Measurements from ENCODE around the gene RTEL1. TPM values are rescaled to one million over a fixed set of nuclear protein-coding genes. Genes with fewer than 3 reads are reported as not detected.

Gene RTEL1
- total and polyA plus RNA-seq, 9 of the 15 experiments (the other 6 are each of a cell fraction or from before 2014, with no cell fraction given), result 0.36 to 61.0 (median 17.9) TPM

DNA sequence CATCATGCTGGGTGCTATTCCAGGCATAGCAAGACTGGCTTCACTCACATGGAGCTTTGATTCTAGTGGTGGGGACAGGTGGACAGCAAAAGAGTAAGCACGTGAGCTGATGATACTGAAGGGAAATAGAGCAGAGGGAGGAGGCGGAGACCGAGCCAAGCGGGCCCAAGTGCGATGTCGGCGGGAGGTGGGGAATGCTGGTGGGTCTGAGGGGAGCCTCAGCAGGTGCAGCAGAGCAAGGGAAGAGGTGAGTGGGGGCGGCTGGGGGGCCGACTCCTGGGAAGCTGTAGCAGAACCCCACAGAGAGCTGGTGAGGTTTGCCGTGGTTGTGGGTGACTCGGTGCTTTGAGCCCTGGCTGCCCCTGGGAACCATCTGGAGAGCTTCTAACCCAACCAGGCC is 10.2 kb downstream of the RTEL1 start:
- peaks cover 3% of the 10 kb centered on the region for H3K9me1 ChIP-seq (ENCODE audit: control insufficient read depth, insufficient read depth, low read length)
- FAIRE-seq (no peak), ATAC-seq (no peak), DNase-seq (ENCODE audit: extremely low read depth in 1 of 4, low spot score in 3 of 4) (no peak)
- peaks cover 0 to 19% of the 10 kb centered on the region in 2 experiments; a peak in 1 of 5 replicates for H3K4me1 ChIP-seq (replicated peaks in 1 of 2; ENCODE audit: control insufficient read depth in 2 of 2, insufficient read depth in 2 of 2, low read length in 2 of 2)
- no TSS peak for BruUV-seq (replicated peaks)
- H3K4me3 ChIP-seq, result no peak overlapping the region
- no peaks in the 10 kb centered on the region for H3K27me3 ChIP-seq (ENCODE audit: control insufficient read depth in 2 of 2, insufficient read depth in 2 of 2, low read length in 2 of 2)
- H2AFZ ChIP-seq (ENCODE audit: low read depth, low read length), result no peak overlapping the region
- no peaks in the 10 kb centered on the region for H3K9me3 ChIP-seq (replicated peaks; ENCODE audit: control insufficient read depth, insufficient read depth, low read depth, low read length)
- in situ Hi-C loops (cut with MboI) (no loop called here), intact Hi-C loops (cut with micrococcal nuclease) (no loop called here)
- WGBS (ENCODE audit: insufficient coverage, low coverage, missing lambda C conversion rate), result 91% methylated on average over 9 of the region's 11 CpGs
- H3K9ac ChIP-seq (ENCODE audit: insufficient read depth in 1 of 2, low read depth in 2 of 2, low read length in 2 of 2), result no peak overlapping the region
- H3K36me3 ChIP-seq (ENCODE audit: control insufficient read depth, insufficient read depth, low read length), result peaks cover 68% of the 10 kb centered on the region; the same call in 2 of the 3 replicates
- H3K27ac ChIP-seq (ENCODE audit: extremely low read depth, low read depth, low read length), result no peak overlapping the region
- TF ChIP-seq RBM25 (IDR thresholded peaks at IDR 0.05; ENCODE audit: low read depth, low read length, severe bottlenecking), result no peak
- no peak for TF ChIP-seq ZNF408 (CRISPR knock-in tag; IDR thresholded peaks at IDR 0.05; ENCODE audit: low read depth)
- TF ChIP-seq NR2C2 (CRISPR knock-in tag; IDR thresholded peaks at IDR 0.05), result no peak
- no peak for TF ChIP-seq NR2C2 (tag; IDR thresholded peaks at IDR 0.05)
- TF ChIP-seq L3MBTL2 (IDR thresholded peaks at IDR 0.05), result no peak
- TF ChIP-seq SMAD4 (CRISPR knock-in tag; conservative IDR thresholded peaks at IDR 0.05), result no peak
- no peak for TF ChIP-seq ZKSCAN8 (CRISPR knock-in tag; IDR thresholded peaks at IDR 0.05)
- TF ChIP-seq, protein P1, sequence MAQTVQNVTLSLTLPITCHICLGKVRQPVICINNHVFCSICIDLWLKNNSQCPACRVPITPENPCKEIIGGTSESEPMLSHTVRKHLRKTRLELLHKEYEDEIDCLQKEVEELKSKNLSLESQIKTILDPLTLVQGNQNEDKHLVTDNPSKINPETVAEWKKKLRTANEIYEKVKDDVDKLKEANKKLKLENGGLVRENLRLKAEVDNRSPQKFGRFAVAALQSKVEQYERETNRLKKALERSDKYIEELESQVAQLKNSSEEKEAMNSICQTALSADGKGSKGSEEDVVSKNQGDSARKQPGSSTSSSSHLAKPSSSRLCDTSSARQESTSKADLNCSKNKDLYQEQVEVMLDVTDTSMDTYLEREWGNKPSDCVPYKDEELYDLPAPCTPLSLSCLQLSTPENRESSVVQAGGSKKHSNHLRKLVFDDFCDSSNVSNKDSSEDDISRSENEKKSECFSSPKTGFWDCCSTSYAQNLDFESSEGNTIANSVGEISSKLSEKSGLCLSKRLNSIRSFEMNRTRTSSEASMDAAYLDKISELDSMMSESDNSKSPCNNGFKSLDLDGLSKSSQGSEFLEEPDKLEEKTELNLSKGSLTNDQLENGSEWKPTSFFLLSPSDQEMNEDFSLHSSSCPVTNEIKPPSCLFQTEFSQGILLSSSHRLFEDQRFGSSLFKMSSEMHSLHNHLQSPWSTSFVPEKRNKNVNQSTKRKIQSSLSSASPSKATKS (CRISPR knock-in tag; IDR thresholded peaks at IDR 0.05), result no peak
- no peak for TF ChIP-seq MXI1 (IDR thresholded peaks at IDR 0.05; ENCODE audit: low read depth, low read length)
- TF ChIP-seq, protein P2, sequence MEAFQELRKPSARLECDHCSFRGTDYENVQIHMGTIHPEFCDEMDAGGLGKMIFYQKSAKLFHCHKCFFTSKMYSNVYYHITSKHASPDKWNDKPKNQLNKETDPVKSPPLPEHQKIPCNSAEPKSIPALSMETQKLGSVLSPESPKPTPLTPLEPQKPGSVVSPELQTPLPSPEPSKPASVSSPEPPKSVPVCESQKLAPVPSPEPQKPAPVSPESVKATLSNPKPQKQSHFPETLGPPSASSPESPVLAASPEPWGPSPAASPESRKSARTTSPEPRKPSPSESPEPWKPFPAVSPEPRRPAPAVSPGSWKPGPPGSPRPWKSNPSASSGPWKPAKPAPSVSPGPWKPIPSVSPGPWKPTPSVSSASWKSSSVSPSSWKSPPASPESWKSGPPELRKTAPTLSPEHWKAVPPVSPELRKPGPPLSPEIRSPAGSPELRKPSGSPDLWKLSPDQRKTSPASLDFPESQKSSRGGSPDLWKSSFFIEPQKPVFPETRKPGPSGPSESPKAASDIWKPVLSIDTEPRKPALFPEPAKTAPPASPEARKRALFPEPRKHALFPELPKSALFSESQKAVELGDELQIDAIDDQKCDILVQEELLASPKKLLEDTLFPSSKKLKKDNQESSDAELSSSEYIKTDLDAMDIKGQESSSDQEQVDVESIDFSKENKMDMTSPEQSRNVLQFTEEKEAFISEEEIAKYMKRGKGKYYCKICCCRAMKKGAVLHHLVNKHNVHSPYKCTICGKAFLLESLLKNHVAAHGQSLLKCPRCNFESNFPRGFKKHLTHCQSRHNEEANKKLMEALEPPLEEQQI (IDR thresholded peaks at IDR 0.05), result no peak
- TF ChIP-seq, protein P3, sequence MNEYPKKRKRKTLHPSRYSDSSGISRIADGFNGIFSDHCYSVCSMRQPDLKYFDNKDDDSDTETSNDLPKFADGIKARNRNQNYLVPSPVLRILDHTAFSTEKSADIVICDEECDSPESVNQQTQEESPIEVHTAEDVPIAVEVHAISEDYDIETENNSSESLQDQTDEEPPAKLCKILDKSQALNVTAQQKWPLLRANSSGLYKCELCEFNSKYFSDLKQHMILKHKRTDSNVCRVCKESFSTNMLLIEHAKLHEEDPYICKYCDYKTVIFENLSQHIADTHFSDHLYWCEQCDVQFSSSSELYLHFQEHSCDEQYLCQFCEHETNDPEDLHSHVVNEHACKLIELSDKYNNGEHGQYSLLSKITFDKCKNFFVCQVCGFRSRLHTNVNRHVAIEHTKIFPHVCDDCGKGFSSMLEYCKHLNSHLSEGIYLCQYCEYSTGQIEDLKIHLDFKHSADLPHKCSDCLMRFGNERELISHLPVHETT (CRISPR knock-in tag; conservative IDR thresholded peaks at IDR 0.05 in 1 of 2, IDR thresholded peaks at IDR 0.05 in 1 of 2), result no peak
- no peak for TF ChIP-seq ZNF217 (CRISPR knock-in tag; IDR thresholded peaks at IDR 0.05)
- H3K79me2 ChIP-seq (ENCODE audit: control insufficient read depth, insufficient read depth, low read length), result no peaks in the 10 kb centered on the region; the same call in 2 of the 3 replicates
- ChIA-PET CTCF (ENCODE audit: low intra/inter-chr PET ratio) (no interaction called here), POLR2A (interaction anchor here (0.8 to 2.3 kb wide), 3 partner anchors 10 to 41 kb away, joined by 3 to 11 read pairs (median 3); partner anchors contain the start of genes GMEB2, RTEL1 and STMN3)
- no peak overlapping the region for H3K4me2 ChIP-seq (ENCODE audit: insufficient read depth, low read length)
- no peaks in the 10 kb centered on the region for H4K20me1 ChIP-seq (replicated peaks; ENCODE audit: control insufficient read depth, insufficient read depth, low read length)
